Measurements from ENCODE around the gene SLC22A23.

DNA sequence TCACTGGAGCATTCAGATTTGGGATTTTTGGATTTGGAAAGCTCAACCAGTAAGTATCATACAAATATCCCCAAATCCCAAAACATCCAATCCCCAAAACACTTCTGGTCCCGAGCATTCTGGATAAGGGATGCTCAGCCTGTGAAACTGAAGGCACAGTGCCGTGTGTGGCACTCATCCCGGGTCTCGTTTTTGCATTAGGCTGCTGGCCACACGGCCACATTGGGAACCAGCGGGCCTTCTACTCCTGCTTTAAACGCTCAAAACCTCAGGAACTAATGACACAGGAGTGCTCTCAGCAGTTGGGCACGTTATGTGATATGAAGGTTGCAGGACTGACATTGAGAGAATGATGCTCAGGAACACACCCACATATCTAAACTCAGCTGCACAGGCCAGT is 162.5 kb downstream of the SLC22A23 start:
- no peak for TF ChIP-seq CTCF (IDR thresholded peaks at IDR 0.05; ENCODE audit: low read length)
- TF ChIP-seq EZH2phosphoT487 (IDR thresholded peaks at IDR 0.05; ENCODE audit: low read length) = no peak
- no peak for TF ChIP-seq EZH2 (optimal IDR thresholded peaks at IDR 0.05; ENCODE audit: low read depth, low read length)

Measured in MM.1S (cell line).